Left lung (tissue), 10 donors: Measurements from ENCODE around the gene HPS3. TPM values are rescaled to one million over a fixed set of nuclear protein-coding genes. Genes with fewer than 3 reads are reported as not detected.

Experiments
- ATAC-seq: fragments of 200-7000 bp; cut with Tn5 transposase; one replicate; pipeline ENCODE4 v1.9.1; 2020; ENCODE audit warnings: moderate library complexity
- DNase-seq, 4 donors: peaks; one replicate each; pipeline ENCODE4 v3.0.0-alpha.2; 2013 to 2020
- H3K27ac ChIP-seq, 2 donors: fragments of 200-600 bp; sonication (generic) in 1 of 2; one replicate each; pipeline versions ENCODE4 v1.5.0 to v1.8.0; 2020 to 2021
- H3K27me3 ChIP-seq, 2 donors: fragments of 200-600 bp; sonication (generic) in 1 of 2; one replicate each; pipeline versions ENCODE4 v1.5.0 to v1.8.0; 2020 to 2021
- H3K36me3 ChIP-seq, 2 donors: fragments of 200-600 bp; sonication (generic) in 1 of 2; one replicate each; pipeline versions ENCODE4 v1.5.0 to v1.8.0; 2020 to 2021
- H3K4me1 ChIP-seq, 2 donors: fragments of 200-600 bp; one replicate each; pipeline ENCODE4 v1.8.0; 2021
- H3K4me3 ChIP-seq, 2 donors: fragments of 200-600 bp; sonication (generic) in 1 of 2; one replicate each; pipeline versions ENCODE4 v1.5.0 to v1.8.0; 2020 to 2021; ENCODE audit warnings: mild to moderate bottlenecking in 1 of 2
- H3K9me3 ChIP-seq, 2 donors: fragments of 200-600 bp; sonication (generic) in 1 of 2; one replicate each; pipeline versions ENCODE4 v1.5.0 to v1.8.0; 2020 to 2021
- intact Hi-C, 2 donors: fragments of 100-400 bp; cut with DNase I; formaldehyde crosslinking; loops; one replicate each; pipeline versions ENCODE4 v1.11.2 to v1.14.2; 2022
- polyA plus RNA-seq, 6 donors: library from polyadenylated mRNA; unstranded; fragments of 120-200 nt; gene quantifications; one replicate each; pipeline ENCODE4 v1.2.1, GENCODE V29; 2013; ENCODE audit not compliant: insufficient read length in 6 of 6
- total RNA-seq, 2 donors: library from RNA; stranded (reverse); fragmentation: NEBNext Ultra II Directional; extraction: Animal tissue kit (Norgen Biotek cat#: 25700); gene quantifications; one replicate each; pipeline ENCODE4 v1.2.1, GENCODE V29; 2021
- TF ChIP-seq, protein P1 (sequence below), 2 donors: fragments of 200-600 bp; sonication (generic) in 1 of 2; IDR thresholded peaks; one replicate each; pipeline versions ENCODE4 v1.5.0 to v1.8.0; 2021; ENCODE audit warnings: antibody characterized with exemption in 2 of 2
- donor health status: DM: no; HTN: yes; CAD: no.
- donor health status: DM: no; HTN: no; CAD: no.

The HPS3 gene
- total and polyA plus RNA-seq, 8 donors = 26.2 to 43.8 (median 33.6) TPM

DNA sequence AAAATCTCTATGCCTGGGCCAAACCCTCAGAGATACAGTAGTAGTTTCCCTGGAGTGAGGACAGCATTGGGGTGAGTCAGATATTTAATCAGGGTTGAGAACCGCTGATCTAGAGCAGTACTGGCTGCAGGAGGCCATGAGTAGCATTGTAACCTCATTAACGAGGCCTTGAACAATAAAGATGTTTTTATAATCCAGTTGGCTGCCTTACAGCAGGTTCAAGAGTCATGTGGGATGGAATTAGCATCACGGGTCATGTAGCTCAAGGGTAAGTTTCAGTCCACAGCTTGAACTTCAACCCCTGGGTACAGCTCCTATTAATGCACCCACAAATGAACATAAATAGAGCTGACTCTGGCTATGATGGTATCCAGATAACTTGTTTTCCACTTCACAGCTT is 5.1 kb downstream of the HPS3 start:
- DNase-seq = no peak
- no peak overlapping the region for H3K27ac ChIP-seq

DNA sequence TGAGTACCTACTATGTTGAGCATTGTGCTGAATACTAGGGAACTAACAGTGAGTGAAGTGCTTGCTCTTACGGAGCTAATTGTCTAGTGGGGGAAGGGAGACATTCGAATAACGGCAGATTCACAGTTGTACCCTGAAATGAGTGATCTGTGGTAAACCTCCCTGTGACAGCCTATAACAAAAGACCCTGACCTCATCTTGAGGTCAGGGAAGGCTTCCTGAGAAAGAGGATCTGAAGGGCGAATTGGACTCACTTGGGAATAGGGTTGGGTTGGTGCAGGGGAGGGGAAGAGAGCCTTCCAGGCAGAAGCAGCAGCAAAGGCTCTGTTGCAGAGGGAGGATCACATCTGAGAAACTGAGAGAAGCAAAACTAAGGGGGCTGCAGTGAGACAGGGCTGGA is 13.2 kb downstream of the HPS3 start:
- ATAC-seq (no peak), DNase-seq (no peak)
- no peak overlapping the region for H3K27ac ChIP-seq
- intact Hi-C loops = no loop called here
- peaks cover 0 to 34% of the 10 kb centered on the region in 2 donors for H3K36me3 ChIP-seq
- TF ChIP-seq, protein P1, sequence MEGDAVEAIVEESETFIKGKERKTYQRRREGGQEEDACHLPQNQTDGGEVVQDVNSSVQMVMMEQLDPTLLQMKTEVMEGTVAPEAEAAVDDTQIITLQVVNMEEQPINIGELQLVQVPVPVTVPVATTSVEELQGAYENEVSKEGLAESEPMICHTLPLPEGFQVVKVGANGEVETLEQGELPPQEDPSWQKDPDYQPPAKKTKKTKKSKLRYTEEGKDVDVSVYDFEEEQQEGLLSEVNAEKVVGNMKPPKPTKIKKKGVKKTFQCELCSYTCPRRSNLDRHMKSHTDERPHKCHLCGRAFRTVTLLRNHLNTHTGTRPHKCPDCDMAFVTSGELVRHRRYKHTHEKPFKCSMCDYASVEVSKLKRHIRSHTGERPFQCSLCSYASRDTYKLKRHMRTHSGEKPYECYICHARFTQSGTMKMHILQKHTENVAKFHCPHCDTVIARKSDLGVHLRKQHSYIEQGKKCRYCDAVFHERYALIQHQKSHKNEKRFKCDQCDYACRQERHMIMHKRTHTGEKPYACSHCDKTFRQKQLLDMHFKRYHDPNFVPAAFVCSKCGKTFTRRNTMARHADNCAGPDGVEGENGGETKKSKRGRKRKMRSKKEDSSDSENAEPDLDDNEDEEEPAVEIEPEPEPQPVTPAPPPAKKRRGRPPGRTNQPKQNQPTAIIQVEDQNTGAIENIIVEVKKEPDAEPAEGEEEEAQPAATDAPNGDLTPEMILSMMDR (IDR thresholded peaks at IDR 0.05) = no peak
- H3K4me1 ChIP-seq = peaks cover 3 to 20% of the 10 kb centered on the region in 2 donors
- H3K4me3 ChIP-seq = no peak overlapping the region
- H3K9me3 ChIP-seq = no peaks in the 10 kb centered on the region
- no peaks in the 10 kb centered on the region for H3K27me3 ChIP-seq

More for the DNA sequence above, 5.1 kb downstream of the HPS3 start:
- H3K4me1 ChIP-seq = peaks cover 3 to 26% of the 10 kb centered on the region in 2 donors
- peak; percentile 15 for ATAC-seq
- no peaks in the 10 kb centered on the region for H3K27me3 ChIP-seq
- H3K4me3 ChIP-seq = no peak overlapping the region
- TF ChIP-seq, protein P1 (IDR thresholded peaks at IDR 0.05) = no peak
- H3K9me3 ChIP-seq = no peaks in the 10 kb centered on the region
- intact Hi-C loops = no loop called here
- no peaks in the 10 kb centered on the region for H3K36me3 ChIP-seq

DNA sequence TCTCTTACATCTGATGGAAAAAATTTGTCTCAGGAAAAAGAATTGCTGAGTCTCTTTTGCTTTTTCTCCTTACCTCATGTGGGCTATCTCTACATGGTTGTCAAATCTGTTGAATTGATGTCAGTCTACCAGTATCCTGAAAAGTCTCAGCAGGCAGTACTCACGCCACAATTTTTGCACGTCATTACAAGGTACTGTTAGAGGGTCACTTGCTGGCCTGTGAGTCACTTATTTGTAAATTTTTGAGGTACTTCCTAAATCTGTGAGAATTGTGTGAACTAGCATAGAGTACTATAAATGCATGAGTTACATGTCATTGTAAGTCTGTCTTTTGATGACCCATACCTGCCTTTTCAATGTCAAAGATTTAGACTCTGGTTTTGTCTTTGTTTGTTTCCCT is 15.9 kb downstream of the HPS3 start:
- TF ChIP-seq, protein P1 (IDR thresholded peaks at IDR 0.05) = no peak
- Histone ChIP-seq H3K27me3 (no peaks in the 10 kb centered on the region), H3K9me3 (no peaks in the 10 kb centered on the region), H3K36me3 (peaks cover 0 to 57% of the 10 kb centered on the region in 2 donors), H3K4me1 (peaks cover 3 to 21% of the 10 kb centered on the region in 2 donors), H3K4me3 (no peak overlapping the region), H3K27ac (peak overlapping the region in 1 of 2 donors; percentile 77)
- no peak for DNase-seq
- intact Hi-C loops = no loop called here
- peak; percentile 48 for ATAC-seq

DNA sequence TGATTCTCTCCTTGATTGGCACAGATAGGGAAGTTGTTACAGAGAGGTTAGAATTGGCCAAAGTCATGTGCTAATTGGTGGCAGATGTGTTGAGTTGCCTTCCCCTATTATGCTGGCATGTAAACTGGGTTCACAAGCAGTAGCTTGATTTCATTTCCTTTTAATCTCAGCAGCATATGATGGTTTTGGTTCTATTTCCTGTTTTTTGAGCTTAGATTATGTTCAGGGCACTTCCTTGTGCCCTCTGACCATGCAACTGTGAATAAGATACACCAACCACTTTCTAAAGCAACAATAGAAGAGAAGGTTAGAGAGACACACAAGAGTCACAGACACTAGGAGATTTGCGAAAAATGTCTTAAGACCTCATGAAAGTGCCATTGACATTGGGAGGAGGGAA is 16.5 kb downstream of the HPS3 start:
- no peak for DNase-seq
- Histone ChIP-seq H3K4me1 (peaks cover 3 to 21% of the 10 kb centered on the region in 2 donors), H3K36me3 (peaks cover 0 to 63% of the 10 kb centered on the region in 2 donors), H3K9me3 (no peaks in the 10 kb centered on the region), H3K4me3 (no peak overlapping the region), H3K27me3 (no peaks in the 10 kb centered on the region), H3K27ac (peak overlapping the region; percentile 26 to 77)
- intact Hi-C loops = no loop called here
- TF ChIP-seq, protein P1 (IDR thresholded peaks at IDR 0.05) = no peak
- ATAC-seq = peak; percentile 79

DNA sequence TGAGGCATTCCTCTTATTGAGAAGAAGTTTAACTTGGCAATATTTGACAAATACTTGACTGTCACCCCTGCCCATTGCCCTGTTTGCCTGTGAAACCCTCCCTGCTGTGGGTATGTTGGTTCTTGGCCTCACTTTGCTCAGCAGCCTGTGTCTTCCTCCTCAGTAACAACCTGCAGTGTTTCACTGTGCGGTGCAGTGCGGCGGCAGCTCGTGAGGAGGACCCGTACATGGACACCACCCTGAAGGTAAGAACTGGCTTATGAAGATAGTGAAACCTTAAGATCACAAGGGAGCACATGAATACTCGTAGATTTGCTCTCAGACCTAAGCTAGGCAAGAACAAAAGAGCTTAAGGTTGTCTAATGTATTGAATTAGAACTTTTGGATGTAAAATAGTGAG is 21.0 kb downstream of the HPS3 start:
- intact Hi-C loops = no loop called here
- peaks cover 0 to 72% of the 10 kb centered on the region in 2 donors for H3K36me3 ChIP-seq
- TF ChIP-seq, protein P1 (IDR thresholded peaks at IDR 0.05) = no peak
- no peak overlapping the region for H3K4me3 ChIP-seq
- peaks cover 5 to 26% of the 10 kb centered on the region in 2 donors for H3K4me1 ChIP-seq
- DNase-seq (no peak), ATAC-seq (no peak)
- H3K9me3 ChIP-seq = no peaks in the 10 kb centered on the region
- no peaks in the 10 kb centered on the region for H3K27me3 ChIP-seq
- H3K27ac ChIP-seq = no peak overlapping the region
